GM12872 (cell line): ENCODE data around the gene BCO1.

Experiments used
- CTCF ChIP-seq: IDR thresholded peaks from 3 replicates; pipeline ENCODE4 v1.5.1; 2011; ENCODE audit warnings: low read depth, mild to moderate bottlenecking, low read length, moderate library complexity; ENCODE audit not compliant: insufficient read depth

Gene BCO1

GRCh38 chr16:81238296-81239011, at the start of gene BCO1:
TSS of gene BCO1 (plus strand) at chr16:81238689. CDS start at chr16:81238909, 220 bp downstream.
- no peak for TF ChIP-seq CTCF

- TF ChIP-seq CTCF, result no peak
Observed at GRCh38 chr16:81189100-81189664, 49.3 kb upstream of the BCO1 start.

GRCh38 chr16:81190667-81191066, 47.8 kb upstream of the BCO1 start:
- TF ChIP-seq CTCF, result no peak

- TF ChIP-seq CTCF, result no peak
Observed at GRCh38 chr16:81195885-81196534, 42.5 kb upstream of the BCO1 start.

GRCh38 chr16:81198635-81199034, 39.9 kb upstream of the BCO1 start:
- no peak for TF ChIP-seq CTCF

GRCh38 chr16:81201267-81201666, 37.2 kb upstream of the BCO1 start:
- no peak for TF ChIP-seq CTCF

- peak; percentile 73 for TF ChIP-seq CTCF
Observed at GRCh38 chr16:81204798-81205680, 33.5 kb upstream of the BCO1 start.
